IPS-NIHi7 (cell line): ENCODE measurements around the gene RHEX.
"Not testable (repeated sequence)": the region's sequence is repeated elsewhere in the genome, so short reads cannot be mapped to it uniquely, and the experiment has no call there.

Source experiments
- DNase-seq: peaks from one replicate; pipeline ENCODE4 v3.0.0; 2012; ENCODE audit warnings: mixed read lengths; ENCODE audit errors: extremely low spot score

Gene RHEX

DNA sequence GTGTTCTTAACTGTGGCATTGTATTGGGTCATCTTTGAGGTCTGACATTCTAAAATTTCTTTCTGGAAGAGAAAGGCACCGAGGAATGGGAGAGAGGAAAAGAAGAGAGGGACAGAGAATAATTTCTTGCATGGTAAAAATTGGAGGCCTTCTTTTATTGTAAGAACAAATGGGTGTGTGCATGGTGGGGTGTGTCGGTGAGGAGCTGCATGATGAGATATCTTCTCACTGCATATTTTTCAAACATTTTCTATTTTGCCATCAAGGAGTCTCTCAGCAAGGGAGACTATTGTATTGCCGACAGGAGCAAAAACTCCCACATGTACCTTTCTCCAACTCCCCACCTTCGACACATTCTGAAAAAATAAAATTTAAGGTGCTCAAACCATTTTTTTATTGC lies 22.8 kb upstream of the RHEX start:
- no peak for DNase-seq

DNA sequence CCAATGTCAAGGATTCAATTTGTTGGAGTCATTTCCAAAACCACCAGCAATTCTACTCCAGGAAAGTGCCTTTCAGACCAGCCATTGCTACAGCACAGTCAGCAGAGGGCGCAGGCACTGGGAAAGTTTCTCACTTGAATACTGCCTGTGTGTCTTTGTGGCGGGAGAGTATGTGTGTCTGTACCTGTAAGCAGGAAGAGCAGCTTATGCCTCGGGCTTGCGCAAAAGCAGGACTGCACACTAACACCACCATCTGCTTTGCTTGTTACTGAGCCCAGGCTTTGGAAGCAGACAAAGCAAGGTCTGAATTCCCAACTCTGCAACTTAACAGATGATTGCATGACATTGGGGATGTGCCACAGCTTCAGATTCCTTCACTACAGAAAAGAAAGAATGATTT lies 22.3 kb upstream of the RHEX start:
- peak; percentile 75 for DNase-seq

DNA sequence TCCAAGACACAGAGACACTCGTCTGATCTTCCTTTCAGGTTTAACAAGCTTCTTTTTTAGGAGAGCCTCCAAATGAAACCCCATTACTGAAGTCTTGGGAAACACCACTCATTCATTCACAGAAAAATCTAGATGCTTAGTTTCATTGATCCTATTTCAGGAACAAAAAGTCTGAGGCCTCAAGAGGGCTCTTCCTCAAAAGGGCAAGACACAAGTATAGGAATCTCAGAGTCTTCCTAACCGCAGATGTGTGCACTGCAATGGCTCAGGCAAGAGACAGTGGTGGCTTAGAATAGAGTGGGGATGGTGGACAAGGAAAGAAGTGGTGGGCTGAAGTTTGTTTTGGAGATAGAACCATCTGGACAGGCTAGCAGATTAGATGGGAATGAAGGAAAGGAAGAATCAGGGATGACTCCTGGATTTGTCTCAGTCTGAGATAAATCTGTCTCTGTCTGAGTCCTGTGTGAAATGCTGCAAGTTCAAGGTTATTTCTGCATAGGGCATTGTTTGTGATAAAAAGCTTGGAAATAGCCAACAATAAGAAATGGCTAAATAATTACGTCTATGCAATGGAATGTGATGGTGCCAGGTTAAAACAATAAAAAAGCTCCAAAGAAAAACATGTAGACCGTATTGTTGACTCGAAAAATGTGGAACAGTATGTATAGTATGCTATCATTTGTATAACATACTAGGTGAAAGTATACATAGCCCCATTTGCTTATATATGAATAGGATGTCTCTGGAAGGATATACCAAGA lies 20.4 kb upstream of the RHEX start:
- no peak for DNase-seq

DNA sequence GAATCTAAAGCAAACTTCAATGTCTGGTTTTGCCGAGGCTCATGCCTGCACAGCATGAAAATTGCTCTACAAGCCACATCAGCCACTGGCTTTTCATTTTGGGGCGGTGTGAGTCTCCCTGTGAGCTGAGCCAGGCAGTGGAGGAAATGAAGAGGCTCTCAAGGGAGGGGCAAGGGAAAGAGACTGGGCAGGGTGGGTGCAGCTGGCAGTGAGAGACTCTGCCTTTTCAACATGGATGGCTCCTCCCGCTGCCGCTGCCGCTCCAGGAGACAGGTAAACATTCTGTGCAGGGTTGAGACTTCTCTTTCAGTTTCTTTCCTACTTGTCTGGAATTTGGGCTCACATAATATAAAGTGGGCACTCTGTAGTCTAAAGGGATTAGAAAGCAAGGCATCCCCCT lies 17.9 kb upstream of the RHEX start:
- DNase-seq: no peak

DNA sequence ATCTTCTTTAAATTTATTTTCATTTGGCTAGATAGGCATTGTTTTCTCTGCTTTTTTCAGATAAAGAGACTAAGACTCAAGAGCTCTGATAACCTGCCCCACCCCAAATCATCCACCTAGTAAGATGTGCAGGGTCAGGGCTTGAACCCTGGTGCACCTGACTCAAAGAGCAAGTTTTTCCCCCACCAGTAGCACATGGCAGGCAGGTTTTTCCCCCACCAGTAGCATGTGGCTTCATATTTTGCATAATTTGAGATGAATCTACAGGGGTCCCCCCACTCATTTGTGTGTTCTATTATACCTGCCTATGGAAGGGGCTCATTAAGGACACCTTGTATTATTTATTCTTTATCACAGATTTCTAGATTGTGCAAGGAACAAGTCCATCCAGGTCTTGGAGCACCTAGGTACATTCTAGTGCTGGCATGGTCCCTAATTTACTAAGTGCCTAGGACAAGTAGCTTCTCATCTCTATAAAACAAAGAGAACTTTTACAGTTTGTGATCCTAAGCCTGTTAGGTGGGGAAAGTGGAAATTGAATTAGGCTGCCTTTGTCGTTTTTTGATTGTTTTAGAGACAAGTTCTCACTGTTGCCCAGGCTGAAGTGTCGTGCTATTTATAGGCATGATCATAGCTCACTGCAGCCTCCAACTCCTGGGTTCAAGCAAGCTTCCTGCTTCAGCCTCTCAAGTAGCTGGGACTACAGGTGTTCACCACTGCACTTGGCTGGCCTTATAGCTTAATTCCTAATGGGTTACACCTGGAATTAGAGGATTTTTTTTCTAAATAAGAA lies 16.1 kb upstream of the RHEX start:
- no peak for DNase-seq

DNA sequence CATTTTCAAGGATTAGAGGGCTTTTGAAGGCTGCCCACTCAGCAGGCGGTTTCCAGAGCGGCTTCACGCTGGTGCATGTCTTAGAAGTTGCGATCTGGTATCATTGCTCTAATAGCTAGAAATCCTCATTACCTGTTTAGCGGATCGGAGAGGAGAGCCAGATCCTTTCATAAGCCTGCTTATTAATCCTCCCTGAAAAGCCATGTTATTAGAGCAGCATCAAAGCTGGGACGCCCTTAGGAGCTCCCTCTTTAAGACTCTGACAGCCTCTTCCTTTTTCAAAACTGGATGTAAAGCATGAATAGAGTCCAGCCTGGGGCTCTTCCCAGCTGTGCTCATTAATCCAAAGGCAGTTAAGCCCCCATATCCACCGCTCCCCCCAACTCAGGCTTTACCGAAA lies 15.4 kb upstream of the RHEX start:
- DNase-seq: no peak

DNA sequence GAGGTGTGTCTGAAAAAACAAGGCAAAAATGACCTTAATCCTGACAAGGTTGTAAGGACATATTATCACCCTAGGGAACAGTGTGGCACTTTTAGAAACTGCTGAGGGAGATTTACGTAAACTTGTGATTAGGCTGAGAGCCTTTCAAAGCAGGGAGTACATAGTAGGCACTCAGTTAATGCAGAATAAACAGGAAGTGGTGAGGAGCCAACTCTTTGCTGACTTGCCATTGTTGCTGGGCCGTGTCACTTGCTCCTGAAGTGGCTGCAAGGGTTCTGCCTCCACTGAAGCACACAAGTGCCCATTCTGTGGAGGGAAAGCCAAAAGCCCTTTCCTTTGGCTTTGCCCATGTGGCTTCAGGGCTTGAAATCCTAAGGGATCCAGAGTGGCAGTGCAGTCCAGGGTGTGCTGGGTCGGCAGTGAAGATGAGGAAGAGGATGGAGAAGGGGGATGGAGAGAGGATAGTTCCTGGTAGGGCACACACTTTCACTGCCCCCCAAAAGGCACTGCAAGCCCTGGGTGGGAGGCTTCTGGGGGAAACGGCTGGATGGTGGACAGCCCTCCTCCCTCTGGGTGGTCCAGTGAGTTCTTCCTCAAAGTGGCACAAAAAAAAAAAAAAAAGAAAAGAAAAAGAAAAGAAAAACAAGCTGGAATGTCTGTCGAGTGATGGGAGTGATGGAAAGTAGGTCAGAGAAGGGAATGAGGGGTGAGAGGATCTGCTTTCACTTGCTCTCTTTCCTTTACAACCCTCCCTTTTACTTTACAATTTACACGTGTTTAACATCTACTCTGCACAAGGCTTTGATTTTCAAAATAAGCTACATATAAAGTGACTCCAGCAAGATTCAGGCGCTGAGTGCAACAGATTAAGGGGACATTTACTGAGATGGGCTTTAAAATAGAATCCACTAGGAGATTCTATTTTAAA lies 13.7 kb upstream of the RHEX start:
- DNase-seq: no peak

DNA sequence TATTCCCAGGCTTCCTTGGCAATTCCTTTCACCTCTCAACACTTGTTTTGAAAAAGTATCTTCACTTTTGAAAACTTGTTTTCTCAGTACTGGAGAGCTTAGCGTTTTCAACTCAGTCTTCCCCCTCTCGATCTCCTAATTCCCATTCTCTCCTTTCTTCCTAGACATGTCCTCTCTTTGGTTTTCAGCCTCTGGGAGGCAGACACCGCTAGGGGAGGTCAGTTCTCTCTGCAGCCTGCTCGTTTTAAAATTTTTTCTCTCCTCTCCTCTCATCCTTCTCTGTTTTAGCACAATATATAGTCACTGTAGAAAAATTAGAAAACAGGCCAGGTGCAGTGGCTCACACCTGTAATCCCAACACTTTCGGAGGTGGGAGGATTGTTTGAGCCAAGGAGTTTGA lies 12.6 kb upstream of the RHEX start:
- no peak for DNase-seq

DNA sequence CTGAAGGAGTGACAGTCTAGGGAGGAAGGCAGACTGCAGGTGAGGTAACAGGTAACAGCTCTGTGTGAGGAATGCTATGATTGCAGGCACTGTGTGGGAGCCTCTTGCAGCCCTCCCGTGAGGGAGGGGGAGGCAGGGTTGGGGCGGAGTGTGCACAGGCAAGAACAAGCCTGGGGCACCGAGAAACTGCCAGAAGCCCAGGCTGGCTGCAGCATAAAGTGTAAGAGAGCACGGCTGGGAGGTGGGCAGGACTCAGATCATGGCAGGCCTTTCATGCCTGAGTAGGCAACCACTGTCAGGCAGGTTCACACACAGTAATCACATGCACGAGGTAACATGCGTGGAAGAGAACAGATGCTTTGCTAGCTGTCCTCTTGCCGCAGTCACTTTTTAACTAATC lies 11.3 kb upstream of the RHEX start:
- DNase-seq: peak; percentile 68

DNA sequence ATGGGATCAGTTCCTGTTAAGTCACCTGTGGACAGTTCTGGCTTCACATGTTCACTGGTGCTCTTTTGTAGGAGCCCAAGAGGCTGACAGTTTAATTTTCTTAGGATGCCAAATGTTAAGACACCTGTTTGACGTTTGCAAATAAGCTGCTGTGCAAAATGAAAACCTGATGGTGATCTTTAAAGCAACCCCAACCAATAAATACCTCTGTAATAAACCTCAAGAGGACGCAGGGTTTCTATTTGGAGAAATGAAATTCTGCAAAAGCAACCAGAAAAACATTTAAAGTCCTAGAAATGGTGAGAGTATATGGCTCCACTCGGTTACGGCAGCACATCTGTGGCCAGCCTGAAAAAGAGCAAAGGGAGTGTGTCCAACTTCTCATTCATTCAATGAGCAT lies 5.7 kb upstream of the RHEX start:
- DNase-seq: no peak

DNA sequence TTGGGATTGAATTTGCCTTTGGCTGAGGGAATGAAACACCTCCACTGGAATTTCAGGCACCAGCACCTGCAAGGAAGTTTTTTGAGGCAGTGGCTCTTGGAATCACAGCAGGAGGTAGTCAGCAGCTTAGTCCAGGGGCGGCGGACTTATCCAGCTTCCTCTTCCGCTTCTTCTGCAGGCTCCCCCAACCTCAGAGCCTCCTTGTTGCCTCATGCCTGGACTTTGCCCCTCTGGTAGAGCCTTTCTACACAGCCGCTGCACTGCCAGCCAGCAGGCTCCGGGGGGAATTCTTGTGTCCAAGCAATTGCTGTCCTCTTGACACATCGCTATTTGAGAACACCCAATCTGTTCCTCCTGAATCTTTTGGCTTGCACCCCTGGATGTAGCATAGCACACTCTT lies 4.4 kb upstream of the RHEX start:
- no peak for DNase-seq

DNA sequence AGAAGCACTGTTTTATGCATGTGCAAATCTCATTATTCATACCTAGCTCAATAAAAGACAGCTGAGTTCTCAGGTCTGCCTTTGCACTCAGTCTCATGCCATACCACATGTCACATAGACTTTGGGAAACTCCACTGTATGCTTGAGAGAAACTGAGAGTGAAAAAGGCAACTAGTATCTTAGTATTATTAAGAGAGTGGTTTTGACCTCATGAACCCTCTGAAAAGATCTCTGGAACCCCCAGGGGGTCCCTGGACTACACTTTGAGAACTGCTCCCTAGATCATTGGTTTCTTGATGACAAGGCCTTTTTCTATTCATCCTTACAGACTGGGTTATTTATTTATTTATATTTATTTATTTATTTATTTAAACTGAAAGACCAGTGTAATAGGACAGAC lies 3.7 kb upstream of the RHEX start:
- no peak for DNase-seq

DNA sequence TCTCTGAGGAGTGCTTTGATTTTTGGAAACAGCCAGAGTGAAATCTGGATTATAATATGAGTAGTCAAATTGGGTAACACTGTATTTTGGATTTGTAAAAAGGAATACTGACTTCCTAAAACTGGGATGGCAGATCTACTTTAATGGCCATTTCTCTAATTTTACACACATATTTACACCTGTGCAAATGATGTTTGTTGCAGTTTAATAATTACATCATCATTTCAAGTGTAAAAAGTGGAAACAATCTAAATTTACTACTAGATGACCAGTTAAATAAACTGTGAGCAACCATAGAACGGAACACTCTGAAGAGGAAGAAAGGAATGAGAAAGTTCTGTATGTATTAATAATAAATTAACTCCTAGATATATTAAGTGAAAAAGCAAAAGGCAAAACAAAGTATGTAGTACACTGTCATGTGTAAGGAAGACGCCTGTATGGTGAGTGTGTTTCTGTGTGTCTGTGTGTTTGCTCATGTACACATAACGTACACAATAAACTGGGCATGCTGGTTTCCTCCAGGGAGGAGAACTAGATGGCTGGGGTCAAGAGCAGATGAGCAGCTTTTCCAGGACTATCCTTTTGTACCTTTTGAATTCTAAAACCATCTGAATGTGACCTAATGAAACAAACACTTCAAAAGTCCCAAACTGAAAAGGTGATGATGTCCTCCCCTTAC lies 2.9 kb upstream of the RHEX start:
- DNase-seq: no peak

DNA sequence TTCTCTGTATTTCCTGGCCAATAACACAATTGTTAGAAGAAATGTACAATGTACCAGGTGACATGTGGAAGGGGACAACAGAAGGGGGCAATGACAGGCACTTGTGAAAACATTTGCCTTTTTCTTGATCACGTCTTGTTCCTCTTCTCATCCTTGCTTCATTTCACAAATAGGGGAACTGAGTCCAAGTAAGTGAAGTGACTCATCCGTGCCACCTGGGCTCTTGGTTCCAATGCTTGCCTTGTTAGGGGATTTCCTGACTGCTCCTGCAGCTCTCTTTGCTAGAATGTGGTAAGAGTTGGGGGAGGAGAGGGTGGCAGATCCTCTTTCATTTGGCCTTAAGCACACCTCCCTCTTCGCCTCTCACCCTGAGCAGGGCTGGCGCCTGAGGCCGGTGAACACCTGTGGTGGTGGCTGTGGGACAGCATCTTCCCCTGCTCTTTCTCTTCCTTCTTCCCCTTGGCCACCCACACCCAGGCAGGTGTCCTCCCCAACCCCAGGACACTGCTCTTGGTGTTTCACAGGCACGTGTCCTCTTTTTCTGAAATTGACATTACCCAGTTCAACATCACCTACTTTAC lies 2.2 kb upstream of the RHEX start:
- no peak for DNase-seq

DNA sequence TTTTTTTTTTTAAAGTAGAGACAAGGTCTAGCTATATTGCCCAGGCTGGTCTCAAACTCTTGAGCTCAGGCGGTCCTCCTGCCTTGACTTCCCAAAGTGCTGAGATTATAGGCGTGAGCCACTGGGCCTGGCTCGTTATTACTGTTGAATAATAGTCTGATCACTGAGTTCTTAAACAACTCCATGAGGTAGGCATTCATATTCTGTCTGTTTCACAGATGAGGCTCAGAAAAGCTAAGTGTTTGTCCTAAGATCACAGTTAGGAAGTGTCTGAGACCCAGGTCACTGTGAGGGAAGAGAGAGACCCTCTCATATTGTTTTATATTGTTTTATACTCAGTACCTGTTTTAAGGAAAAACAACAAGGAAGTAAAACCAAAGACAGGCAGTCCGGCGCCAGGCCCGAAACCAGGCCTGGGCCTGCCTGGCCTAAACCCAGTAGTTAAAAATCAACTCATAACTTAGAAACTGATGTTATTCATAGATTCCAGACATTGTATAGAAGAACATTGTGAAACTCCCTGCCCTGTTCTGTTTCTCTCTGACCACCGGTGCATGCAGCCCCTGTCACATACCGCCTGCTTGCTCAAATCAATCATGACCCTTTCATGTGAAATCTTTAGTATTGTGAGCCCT lies 625 bp upstream of the RHEX start:
- not testable (repeated sequence) for DNase-seq

DNA sequence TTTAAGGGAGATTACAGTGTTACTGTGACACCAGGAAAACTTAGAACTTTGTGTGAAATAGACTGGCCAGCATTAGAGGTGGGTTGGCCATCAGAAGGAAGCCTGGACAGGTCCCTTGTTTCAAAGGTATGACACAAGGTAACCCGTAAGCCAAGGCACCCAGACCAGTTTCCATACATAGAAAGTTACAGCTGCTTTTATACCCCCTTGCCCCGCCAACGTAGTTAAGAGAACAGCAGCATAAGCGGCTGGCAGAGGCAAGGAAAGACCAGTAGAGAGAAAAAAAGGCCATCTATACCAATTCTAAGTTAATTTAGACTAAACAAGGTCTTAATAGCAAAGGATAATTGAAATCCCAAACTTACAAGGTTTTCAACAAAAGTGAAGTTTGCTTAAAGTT lies 643 bp downstream of the RHEX start:
- DNase-seq: not testable (repeated sequence)

DNA sequence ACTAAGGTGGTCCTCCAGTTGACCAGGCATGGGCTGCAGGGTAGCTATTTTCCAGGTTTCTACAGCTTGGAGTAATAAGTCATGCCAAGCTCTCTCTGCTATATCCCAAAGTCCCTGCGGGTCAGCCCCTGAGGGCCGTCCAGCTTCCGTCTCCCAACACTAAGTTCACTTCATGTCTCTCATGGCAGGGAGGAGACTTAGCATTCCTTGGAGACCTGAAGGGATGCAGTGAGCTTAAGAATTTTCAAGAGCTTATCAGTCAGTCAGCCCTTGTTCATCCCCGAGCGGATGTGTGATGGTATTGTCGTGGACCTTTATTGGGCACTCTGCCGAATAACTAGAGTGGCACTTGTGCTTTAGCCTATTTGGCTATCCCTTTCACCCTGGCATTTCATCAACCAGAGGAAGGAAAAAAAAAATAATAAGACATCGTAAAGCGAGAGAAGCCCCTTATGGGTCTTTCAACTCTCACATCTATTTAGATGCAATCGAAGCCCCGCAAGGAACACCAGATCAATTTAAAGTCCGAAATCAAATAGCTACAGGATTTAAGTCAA lies 2.2 kb downstream of the RHEX start:
- DNase-seq: not testable (repeated sequence)

DNA sequence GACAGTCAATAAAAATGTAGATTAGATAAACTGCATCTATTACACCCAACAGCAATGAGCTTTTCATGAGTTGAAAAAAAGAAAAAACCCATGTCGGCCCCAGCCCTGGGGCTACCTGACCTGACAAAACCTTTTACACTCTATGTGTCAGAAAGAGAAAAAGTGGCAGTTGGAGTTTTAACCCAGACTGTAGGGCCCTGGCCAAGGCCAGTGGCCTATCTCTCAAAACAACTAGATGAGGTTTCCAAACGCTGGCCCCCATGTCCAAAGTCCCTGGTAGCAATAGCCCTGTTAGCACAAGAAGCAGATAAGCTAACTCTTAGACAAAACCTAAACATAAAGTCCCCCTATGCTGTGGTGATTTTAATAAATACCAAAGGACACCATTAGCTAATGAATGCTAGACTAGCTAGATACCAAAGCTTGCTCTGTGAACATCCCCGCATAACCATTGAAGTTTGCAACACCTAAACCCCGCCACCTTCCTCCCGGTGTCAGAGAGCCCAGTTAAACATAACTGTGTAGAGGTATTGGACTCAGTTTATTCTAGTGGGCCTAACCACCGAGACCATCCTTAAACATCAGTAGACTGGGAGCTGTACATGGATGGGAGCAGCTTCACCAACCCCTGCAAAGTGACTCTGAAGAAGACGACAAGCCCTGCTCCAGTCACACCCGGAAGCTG lies 2.8 kb downstream of the RHEX start:
- DNase-seq: not testable (repeated sequence)

DNA sequence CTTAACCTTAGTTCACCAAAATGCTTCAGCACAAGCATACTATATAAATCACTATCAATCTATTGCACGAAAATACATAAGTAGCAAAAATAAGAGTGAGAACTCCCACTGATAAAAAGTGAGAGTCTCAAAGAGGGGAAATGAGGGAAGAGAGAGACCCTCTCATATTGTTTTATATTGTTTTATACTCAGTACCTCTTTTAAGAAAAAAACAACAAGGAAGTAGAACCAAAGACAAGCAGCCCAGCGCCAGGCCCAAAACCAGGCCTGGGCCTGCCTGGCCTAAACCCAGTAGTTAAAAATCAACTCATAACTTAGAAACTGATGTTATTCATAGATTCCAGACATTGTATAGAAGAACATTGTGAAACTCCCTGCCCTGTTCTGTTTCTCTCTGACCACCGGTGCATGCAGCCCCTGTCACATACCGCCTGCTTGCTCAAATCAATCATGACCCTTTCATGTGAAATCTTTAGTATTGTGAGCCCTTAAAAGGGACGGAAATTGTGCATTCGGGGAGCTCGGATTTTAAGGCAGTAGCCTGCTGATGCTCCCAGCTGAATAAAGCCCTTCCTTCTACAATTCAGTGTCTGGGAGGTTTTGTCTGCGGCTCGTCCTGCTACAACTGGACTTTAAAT lies 5.4 kb downstream of the RHEX start:
- not testable (repeated sequence) for DNase-seq
